GM21619 (cell line): ENCODE measurements around the gene FCN3.

Source experiments
- ATAC-seq: cut with Tn5 transposase; IDR thresholded peaks from one replicate; pipeline ENCODE4 v1.9.1; 2021; ENCODE audit not compliant: unreplicated experiment

Gene FCN3

DNA sequence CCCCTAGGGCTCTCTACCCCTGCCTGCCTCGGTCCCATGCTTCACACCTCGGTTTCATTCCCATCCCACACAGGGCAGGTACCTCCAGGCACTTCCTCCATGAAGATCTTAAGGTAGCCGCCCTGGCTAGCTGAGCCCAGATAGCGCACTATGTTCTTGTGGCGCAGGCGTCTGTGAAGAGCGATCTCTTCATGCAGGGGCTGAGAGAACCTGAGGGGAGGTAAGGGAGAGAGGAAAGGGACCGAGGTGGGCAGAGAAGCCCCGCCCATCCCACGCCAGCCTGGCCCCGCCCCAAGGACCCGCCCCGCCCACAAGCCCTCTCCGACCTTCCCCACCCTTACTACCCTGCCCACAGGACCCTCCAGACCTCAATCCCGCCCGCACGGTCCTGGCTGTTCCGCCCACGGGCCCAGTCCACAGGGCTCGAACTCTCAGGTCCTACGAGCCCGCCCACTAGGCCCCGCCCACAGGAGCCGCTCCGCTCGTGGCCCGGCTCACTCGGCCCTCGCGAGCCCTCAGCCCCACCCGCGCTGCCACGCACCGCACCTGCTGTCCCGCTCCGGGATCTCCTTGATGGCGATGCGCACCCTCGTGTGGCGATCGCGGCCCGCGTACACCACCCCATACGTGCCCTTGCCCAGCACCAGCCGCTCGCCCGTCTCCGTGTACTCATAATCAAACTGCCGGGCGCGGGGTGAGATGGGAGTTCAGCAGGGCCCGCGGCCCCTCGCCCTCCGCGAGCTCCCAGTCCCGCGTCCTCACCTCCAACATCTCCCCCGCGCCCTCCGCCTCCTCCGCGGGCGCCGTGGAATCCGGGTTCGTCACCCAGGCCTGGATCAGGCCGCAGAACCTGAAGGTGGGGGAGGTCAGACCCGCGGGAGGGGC lies 14.2 kb downstream of the FCN3 start:
- no peak for ATAC-seq

DNA sequence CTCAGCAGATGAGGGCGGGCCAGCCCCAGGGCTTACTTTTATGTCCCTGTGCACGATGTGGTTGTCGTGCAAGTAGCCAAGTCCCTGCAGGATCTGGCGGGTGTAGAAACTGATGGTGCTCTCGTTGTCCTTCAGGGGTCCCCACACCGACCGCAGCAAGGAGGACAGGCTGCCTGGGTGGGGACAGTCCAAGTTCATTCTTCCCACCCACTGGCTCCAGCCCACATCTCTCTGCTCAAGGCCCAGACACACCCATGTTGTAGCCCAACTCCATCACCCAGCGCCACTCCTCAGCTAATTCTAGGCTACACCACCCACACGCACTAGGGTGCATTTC lies 14.8 kb downstream of the FCN3 start:
- no peak for ATAC-seq

DNA sequence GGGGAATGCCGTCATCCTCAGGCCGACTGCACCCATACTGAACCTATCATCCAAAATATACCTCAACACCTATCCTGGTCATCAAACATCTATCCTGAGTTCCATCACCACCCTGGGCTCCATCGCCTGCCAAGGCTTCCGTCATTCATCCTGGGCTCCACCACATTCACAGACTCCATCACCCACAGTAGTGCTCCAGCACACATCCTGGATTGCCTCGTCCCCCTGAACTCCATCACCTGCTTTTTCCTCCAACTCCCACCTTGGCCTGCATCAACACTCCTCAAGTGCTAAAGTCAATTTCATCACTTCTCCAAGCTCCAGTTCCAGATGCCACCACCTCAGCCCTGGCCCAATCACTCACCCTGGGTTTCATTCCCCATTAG lies 15.7 kb downstream of the FCN3 start:
- ATAC-seq: no peak

DNA sequence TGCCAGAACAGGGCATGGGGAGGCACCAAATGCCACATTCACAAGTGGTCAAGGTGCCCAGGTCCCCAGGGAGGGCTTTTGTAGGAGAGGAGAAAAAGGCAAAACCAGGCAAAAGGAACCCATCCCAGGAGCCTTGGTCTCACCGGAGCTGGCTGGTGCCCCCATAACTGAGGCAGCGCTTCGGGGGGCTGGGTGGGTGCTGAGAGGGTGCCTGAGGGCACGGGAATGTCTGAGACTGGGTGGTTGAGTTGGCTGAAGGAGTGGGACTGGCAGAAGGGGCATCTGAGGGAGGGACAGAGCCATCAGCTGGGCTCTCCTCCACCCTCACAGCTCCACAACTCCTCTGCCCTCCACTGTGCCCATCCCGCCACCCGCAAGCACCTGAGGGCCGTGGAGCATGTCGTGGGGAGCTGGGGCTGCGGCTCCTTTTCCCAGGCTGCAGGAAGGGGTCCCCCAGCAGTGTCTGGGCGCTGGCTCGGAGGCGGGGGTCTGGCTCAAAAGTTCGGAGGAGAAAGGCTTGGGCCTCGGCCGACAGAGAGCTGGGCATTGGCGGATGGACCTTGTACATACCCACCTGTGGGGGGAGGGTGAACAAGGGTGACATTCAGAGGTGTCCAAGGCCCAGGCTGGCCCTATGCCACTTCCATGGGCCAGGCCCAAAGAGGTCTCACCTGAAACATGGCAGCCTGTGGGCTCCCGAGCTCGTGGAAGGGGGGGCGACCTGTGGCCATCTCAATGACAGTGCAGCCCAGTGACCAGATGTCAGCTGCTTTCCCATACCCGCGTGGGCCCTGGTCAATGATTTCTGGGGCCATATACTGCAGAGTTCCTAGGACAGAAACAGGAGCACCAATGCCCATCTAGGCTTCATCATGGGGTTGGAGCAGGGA lies 16.3 kb downstream of the FCN3 start:
- no peak for ATAC-seq

DNA sequence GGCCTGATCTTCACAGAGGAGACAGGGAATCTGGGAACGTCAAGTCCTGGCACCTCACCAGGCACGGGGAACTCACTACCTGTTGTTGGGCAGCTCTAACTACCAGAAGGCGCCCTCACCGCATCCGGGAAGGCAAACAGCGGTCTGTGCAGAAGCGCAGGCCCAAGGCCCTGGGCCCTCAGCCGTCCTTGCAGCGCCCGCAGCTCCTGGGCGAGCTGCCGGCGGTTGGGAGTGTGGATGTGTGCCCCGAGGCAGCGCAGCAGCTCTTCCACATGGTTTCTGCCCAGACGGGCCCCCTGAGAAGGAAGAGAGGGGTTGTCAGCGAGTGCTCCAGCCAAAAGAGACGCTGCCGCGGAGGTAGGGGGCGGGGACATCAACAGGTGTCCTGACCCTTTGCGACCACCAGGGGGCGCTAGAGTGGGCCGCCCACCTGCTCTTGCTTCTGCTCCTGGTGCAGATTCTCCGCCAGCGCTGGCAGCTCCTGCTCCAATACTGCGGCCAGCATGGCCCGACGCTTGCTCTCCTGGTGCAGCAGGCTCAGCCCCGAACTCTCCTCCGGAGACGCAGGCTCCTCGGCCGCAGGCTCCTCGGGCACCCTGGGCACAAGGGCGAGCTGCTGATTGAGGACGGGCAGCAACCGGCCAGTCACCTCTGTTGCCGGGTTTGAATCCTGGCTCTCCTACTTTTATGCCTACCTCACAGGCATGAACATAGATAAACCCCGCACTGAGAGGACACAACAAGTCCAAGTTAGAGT lies 17.2 kb downstream of the FCN3 start:
- ATAC-seq: peak; percentile 52

DNA sequence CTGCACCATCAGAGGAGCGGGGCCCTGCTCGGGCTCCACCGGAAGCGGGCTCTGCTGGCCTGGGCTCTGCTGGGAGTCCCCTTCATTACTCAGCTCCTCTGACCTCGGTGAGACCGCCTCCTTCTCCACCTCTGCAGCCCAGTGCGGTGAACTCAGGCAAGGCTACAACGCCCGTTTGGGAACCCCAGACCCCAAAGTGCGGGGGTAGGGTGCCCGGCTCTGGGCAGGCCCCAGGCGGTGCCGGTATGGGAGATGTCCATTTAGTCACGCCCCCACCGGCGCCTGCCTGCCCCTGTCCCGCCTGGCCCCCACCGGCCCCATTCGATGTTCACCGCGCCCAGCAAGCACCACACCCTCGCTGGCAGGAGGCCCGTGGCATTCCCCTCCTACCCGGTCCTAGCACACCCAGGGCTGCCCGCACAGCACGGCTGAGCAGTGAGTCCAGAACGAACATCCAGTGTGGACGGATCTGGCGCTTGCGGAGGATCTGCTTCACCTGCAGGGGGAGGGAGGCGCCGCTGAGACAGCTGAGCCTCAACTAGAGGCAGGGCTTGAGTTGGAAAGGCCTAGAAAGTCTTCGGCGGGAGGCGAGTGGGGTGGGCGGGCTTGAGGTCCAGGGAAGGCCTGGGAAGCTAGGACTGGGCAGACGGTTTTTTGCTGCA lies 17.9 kb downstream of the FCN3 start:
- no peak for ATAC-seq

DNA sequence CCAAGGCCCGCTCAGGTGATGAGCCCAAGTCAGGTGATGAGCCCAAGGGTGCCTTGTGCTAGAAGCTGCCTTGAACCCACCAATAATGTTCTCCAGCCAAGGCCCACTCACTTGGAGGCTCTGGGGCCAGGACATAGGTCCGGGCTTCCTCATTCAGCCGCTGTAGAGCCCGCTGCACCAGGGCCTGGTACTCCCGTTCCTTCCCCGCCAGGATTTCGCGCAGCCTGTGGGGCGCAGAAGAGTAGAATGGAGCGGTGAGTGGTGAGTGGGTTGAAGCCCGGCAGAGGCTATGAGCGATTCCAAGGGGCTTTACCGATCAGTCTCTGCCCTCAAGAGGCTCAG lies 18.4 kb downstream of the FCN3 start:
- ATAC-seq: no peak

DNA sequence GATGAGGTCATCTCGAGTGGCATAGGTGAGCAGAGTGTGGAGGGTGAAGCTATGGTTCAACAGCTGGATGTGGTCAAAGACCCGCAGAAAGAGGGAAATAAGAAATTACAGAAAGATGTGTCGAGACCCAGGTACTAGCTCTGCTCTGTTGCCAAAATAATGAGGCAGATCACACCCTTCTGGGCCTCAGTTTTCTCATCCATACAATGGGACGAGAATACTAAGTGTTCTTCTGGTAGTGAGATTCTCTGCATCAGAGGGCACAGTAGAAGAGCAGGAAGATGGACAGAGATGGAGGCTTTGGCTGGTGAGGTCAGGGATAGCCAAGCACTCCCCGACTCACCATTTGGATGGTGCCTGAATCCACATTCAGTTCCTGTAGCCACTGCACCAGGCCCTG lies 18.9 kb downstream of the FCN3 start:
- no peak for ATAC-seq

DNA sequence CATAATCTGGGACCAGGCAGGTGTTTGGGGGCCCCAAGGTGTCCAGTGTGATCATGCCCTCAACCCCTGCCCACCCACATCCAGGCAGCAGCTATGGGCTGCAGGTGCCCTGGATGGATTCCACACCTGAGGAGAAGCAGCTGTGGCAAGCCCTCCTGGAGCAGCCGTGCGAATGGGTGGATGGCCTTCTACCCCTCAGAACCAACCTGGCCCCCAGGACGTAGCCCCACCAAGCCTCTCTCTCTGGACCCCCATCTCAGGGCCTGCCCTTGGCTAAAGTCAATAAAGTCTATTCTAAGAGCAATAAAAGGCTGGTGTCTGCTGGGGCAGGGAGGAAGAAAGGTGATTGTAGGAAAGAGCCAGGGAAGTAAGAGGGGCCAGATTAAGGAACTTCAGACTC lies 21.0 kb downstream of the FCN3 start:
- ATAC-seq: no peak

DNA sequence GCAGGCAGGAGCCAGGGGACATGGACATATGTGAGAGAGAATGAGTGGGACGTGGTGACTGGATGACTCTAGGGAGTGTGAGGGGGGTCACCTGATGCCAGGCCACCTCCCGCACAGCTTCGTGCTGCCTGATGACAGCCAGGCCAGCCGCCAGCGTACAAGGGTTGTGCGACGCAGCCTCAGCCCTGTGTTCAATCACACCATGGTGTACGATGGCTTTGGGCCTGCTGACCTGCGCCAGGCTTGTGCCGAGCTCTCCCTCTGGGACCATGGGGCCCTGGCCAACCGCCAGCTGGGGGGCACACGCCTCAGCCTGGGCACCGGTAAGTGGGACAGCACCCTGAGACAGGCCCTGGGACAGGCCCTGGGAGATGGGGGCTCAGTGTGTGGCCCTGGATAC lies 21.5 kb downstream of the FCN3 start:
- no peak for ATAC-seq

DNA sequence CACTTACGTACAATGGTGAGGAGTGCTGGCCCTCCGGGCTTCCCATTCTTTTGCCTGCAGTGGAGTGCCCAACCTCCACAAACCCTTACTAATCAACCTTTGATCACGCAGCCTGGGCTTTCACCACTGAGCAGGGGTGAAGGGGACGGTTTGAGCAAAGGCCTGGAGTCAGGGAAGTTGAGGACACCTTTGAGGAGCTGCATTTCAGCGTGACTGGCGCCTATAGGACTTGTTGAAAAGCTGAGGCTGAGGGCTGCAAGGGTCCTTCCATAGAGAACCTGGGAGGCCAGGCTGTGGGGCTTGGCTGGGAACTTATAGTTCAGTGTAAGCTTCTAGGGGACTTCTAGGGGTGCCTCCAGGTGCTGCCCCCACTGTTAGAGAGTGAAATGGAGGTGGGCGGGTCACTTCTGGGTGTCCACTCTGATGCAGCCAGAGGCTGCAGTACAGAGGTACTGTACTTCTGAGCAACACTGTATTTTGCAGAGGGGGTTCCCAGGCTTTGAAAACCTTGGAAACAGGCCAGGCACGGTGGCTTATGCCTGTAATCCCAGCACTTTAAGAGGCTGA lies 23.0 kb downstream of the FCN3 start:
- ATAC-seq: no peak

DNA sequence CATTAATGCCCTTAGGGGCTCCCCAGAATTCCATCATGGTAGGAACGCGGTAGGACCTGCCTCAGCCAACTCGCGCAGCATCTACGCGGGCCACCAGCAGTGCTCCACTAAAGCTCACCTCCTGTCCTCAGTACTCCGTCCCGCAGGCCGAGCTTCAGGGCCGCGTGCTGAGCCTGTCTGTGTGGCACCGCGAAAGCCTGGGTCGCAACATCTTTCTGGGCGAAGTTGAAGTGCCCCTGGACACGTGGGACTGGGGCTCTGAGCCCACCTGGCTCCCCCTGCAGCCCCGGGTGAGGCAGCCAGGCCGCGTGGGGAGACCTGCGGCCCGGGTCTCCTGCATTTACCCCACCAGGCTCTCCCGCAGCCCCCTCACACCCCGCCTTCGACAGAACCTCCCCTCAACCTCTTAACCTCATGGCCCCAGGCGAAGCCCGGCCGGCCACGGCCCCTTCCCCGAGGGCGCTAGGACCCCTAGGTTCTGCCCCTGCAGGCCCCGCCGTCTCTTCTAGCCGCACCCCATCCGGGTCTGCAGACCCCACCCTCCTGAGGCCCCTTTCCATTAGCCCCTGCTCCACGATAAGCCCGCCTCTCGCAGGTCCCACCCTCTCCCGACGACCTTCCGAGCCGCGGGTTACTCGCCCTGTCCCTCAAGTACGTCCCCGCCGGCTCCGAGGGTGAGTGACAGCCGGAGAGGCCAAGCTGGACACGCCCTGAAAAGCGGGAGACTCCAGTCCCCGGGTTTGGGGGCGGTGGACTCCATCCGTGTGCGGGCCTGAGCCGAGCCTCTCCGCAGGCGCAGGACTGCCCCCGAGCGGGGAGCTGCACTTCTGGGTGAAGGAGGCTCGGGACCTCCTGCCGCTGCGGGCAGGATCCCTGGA lies 23.7 kb downstream of the FCN3 start:
- ATAC-seq: no peak

DNA sequence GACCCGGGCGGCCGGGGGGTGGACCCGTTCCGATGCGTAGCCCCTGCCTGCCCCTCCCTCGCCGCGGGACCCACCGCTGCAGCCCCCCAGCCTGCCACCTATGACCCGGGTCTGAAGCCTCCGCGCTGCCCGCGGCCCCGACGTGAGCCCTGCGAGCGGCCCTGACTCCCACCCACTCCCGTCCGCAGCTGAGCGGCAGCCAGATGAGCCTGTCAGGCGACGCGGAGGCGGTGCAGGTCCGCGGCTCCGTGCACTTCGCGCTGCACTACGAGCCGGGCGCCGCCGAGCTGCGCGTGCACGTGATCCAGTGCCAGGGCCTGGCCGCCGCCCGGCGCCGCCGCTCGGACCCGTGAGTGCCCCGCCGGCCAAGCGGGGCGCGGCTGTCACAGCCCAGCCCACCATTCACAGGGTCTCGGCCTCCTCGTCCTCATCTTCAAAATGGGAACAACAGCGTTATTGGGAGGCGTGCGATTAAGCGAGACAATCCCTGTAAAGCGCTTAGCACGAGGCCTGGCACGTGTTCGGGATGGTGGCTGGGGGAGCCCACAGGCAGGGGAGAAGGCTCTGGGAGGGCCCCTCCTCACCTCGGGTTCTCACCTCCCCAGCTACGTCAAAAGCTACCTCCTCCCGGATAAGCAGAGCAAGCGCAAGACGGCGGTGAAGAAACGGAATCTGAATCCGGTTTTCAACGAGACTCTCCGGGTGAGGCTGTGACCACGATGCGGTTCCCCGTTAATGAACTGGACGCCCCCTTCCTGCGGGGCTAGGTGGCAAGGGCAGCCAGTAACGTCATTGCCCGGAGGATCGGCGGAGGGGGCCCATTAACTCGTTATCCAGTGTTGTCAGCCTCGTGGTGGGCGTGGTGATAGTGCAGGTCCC lies 24.6 kb downstream of the FCN3 start:
- no peak for ATAC-seq

DNA sequence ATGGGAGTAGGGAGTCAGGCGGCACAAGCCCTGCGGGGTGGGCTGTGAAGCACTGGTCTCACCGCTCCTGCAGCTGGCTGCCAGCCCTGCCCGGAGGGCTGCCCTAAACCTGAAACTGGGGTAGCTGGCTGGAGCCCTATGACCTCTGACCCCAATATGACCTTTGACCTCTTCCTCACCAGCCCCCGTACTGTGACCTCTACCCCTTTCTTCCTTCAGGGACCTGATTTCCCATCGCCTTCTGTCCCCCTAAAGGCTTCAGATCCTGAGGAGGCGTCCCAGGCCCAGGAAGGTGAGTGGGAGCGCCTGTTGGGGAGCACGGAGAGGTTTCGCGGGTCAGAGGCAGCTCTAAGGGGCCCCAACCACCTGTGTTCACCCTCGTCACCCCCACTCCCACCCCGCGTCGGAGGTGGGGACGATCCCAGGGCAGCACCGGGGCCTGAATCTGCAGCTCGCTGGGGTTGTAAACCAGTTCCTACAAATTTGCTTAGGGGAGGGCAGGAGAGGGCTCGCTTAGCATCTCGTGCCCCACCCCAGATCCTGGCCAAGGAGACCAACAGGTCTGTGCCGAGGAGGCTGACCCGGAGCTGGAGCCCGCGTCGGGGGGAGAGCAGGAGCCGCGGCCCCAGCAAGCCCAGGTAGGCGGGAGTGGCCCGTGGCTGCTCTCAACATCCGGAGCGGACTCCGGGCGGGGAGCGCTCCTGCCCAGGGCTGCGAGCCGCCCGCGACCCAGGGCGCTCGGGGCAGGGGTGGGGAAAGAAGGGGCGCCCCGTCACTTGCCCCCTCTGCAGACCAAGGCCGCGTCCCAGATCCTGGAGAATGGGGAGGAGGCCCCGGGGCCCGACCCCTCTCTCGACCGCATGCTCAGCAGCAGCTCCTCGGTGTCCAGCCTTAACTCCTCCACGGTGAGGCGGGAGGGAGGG lies 25.5 kb downstream of the FCN3 start:
- no peak for ATAC-seq

DNA sequence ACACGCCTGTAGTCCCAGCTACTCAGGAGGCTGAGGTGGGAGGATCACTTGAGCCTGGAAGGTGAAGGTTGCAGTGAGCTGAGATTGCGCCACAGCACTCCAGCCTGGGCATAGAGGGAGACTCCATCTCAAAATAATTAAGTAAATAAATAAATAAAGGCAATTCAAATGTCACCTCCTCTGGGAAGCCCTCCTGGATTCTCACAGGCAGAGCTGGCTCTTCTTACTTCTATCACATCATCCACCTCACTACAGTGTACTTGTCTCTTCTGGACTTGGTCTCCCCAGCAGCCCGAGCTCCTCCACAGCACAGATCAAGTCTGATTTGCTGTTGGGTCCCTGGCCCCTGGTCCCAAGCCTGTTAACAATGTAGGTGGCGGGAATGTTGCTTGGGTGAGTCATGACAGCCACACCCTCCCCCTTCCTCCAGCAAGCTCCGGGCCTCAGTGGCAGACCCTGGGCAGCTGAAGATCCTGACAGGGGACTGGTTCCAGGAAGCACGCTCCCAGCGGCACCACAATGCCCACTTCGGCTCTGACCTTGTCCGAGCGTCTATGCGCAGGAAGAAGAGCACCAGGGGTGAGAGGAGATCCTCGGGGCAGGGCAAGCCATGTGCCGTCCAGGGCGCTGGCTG lies 27.5 kb downstream of the FCN3 start:
- no peak for ATAC-seq

DNA sequence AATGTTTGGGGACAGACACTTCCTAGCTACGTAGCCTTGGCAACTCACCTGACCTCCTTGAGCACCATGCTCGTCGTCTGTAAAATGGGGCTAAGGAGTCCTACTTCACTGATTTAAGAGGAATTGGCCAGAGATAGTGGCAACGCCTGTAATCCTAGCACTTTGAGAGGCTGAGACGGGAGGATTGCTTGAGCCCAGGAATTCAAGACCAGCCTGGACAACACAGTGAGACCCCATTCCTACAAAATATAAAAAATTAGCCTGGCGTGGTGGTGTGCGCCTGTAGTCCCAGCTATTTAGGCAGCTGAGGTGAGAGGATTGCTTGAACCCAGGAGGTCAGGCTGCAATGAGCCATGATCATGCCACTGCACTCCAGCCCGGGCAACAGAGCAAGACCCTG lies 28.3 kb downstream of the FCN3 start:
- ATAC-seq: no peak

DNA sequence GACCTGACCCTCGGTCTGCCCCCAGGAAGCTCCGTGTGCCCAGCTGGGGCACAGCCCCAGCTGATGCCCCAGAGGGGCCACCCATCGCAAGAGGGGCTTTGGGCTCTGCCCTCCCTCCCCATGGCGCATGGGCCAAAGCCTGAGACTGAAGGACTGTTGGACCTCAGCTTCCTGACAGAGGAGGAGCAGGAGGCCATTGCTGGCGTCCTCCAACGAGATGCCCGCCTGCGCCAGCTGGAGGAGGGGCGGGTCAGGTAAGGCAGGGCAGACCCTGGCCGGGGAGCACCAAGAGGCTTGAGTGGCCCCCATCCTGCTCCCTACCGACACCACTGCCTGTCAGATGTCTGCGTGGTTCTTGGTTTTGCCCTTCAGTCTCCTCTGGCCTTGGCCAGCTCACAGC lies 29.4 kb downstream of the FCN3 start:
- ATAC-seq: no peak
